Measurements from ENCODE around the gene LAIR1.

The LAIR1 gene

DNA sequence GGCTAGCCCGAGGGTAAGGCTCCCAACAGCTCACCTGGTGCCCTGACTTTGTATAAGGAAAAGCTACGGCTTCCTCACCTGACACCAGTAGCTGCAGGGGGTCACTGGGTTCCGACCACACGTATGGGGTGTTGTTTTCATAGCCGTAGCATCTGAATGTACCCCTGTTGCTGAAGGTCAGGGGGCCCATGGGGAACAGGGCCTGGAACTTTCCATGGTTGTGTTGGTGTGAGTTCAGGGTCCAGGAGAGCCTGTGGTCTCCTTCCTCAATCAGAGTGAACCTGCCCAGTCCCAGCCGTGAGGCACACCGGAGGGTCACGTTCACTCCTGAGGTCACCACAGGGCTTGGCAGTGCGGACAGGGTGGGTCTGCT lies 26.9 kb downstream of the LAIR1 start:
- no peak overlapping the region for H3K27ac ChIP-seq
- TF ChIP-seq, protein P1, sequence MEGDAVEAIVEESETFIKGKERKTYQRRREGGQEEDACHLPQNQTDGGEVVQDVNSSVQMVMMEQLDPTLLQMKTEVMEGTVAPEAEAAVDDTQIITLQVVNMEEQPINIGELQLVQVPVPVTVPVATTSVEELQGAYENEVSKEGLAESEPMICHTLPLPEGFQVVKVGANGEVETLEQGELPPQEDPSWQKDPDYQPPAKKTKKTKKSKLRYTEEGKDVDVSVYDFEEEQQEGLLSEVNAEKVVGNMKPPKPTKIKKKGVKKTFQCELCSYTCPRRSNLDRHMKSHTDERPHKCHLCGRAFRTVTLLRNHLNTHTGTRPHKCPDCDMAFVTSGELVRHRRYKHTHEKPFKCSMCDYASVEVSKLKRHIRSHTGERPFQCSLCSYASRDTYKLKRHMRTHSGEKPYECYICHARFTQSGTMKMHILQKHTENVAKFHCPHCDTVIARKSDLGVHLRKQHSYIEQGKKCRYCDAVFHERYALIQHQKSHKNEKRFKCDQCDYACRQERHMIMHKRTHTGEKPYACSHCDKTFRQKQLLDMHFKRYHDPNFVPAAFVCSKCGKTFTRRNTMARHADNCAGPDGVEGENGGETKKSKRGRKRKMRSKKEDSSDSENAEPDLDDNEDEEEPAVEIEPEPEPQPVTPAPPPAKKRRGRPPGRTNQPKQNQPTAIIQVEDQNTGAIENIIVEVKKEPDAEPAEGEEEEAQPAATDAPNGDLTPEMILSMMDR (conservative IDR thresholded peaks at IDR 0.05; ENCODE audit: low read depth, low read length): no peak
- no peaks in the 10 kb centered on the region for H3K4me1 ChIP-seq (ENCODE audit: low read depth, poor library complexity, severe bottlenecking)
- H3K4me3 ChIP-seq (IDR thresholded peaks at IDR 0.05; ENCODE audit: insufficient read depth, low read depth, low read length): no peak overlapping the region
- H3K9ac ChIP-seq: no peak overlapping the region
- no peak overlapping the region for H3K4me2 ChIP-seq
- H2AFZ ChIP-seq (ENCODE audit: low read depth): no peak overlapping the region
- H3K27me3 ChIP-seq (ENCODE audit: insufficient read depth, low read depth): peaks cover 14% of the 10 kb centered on the region; the same call in 1 of the 2 replicates
- H4K20me1 ChIP-seq (ENCODE audit: insufficient read depth): no peaks in the 10 kb centered on the region
- H3K36me3 ChIP-seq (ENCODE audit: insufficient read depth): no peaks in the 10 kb centered on the region
- no peaks in the 10 kb centered on the region for H3K79me2 ChIP-seq (ENCODE audit: insufficient read depth, low read depth)

DNA sequence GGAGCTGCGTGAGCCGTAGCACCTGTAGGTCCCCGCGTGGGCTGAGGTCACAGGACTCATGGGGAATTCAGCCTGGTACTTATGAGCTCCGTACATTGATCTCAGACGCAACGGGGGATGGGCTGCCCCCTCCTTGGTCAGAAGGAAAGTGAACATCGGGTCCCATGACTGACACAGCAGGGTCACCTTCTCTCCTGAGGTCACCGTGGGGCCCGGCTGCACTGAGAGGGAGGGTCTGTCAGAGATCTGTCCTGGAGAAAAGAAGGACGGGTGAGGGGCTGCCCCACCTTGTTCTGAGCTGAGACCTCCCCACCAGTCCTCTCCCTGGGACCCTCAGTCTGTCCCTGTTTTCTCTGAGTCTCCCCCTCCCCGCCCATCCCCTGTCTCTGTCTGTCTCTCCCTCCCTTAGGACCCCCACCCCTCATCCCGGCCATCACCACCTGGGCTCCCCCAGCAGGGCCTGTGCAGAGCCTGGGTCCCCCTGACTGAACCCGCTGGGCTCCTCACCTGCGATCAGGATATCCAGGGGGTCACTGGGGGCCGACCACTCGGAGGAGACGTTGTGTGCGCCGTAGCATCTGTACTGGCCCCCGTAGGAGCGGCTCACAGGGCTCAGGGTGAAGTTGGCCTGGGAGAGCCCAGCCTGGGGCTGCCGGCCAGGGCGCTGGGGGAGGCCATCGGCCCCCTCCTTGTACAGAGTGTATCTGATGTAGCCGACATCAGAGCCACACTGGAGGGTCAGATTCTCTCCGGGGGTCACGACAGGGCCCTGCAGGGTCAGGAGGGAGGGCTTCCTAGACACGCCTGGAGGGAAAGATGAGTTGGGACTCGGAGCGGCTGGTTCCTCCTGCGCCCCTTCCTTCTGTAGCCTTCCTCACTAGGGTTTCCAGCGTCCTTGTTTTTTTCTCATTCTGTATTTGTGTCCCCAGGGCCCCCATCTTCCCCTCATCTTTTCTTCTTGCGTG lies 27.6 kb downstream of the LAIR1 start:
- H3K9ac ChIP-seq: no peak overlapping the region
- TF ChIP-seq, protein P1 (conservative IDR thresholded peaks at IDR 0.05; ENCODE audit: low read depth, low read length): no peak
- H3K36me3 ChIP-seq (ENCODE audit: insufficient read depth): no peaks in the 10 kb centered on the region
- no peaks in the 10 kb centered on the region for H3K4me1 ChIP-seq (ENCODE audit: low read depth, poor library complexity, severe bottlenecking)
- no peaks in the 10 kb centered on the region for H4K20me1 ChIP-seq (ENCODE audit: insufficient read depth)
- H3K79me2 ChIP-seq (ENCODE audit: insufficient read depth, low read depth): no peaks in the 10 kb centered on the region
- H3K4me2 ChIP-seq: no peak overlapping the region
- no peak overlapping the region for H2AFZ ChIP-seq (ENCODE audit: low read depth)
- no peak overlapping the region for H3K4me3 ChIP-seq (IDR thresholded peaks at IDR 0.05; ENCODE audit: insufficient read depth, low read depth, low read length)
- H3K27ac ChIP-seq: no peak overlapping the region
- H3K27me3 ChIP-seq (ENCODE audit: insufficient read depth, low read depth): peaks cover 10% of the 10 kb centered on the region; the same call in 1 of the 2 replicates

- Histone ChIP-seq H3K79me2 (ENCODE audit: insufficient read depth, low read depth) (no peaks in the 10 kb centered on the region), H4K20me1 (ENCODE audit: insufficient read depth) (no peaks in the 10 kb centered on the region), H2AFZ (ENCODE audit: low read depth) (no peak overlapping the region), H3K9ac (no peak overlapping the region), H3K4me3 (IDR thresholded peaks at IDR 0.05; ENCODE audit: insufficient read depth, low read depth, low read length) (no peak overlapping the region), H3K4me1 (ENCODE audit: low read depth, poor library complexity, severe bottlenecking) (no peaks in the 10 kb centered on the region), H3K27me3 (ENCODE audit: insufficient read depth, low read depth) (peaks cover 8% of the 10 kb centered on the region; the same call in 1 of the 2 replicates), H3K36me3 (ENCODE audit: insufficient read depth) (no peaks in the 10 kb centered on the region), H3K27ac (no peak overlapping the region), H3K4me2 (no peak overlapping the region)
- TF ChIP-seq, protein P1 (conservative IDR thresholded peaks at IDR 0.05; ENCODE audit: low read depth, low read length): no peak
Observed at GRCh38 chr19:54335979-54336892, 28.5 kb downstream of the LAIR1 start.

GRCh38 chr19:54335164-54335563 lies 29.6 kb downstream of the LAIR1 start:
- no peak overlapping the region for H3K9ac ChIP-seq
- H3K4me2 ChIP-seq: no peak overlapping the region
- no peaks in the 10 kb centered on the region for H3K4me1 ChIP-seq (ENCODE audit: low read depth, poor library complexity, severe bottlenecking)
- TF ChIP-seq, protein P1 (conservative IDR thresholded peaks at IDR 0.05; ENCODE audit: low read depth, low read length): no peak
- peaks cover 8% of the 10 kb centered on the region; the same call in 1 of the 2 replicates for H3K27me3 ChIP-seq (ENCODE audit: insufficient read depth, low read depth)
- no peaks in the 10 kb centered on the region for H4K20me1 ChIP-seq (ENCODE audit: insufficient read depth)
- H3K27ac ChIP-seq: no peak overlapping the region
- no peak overlapping the region for H3K4me3 ChIP-seq (IDR thresholded peaks at IDR 0.05; ENCODE audit: insufficient read depth, low read depth, low read length)
- no peaks in the 10 kb centered on the region for H3K36me3 ChIP-seq (ENCODE audit: insufficient read depth)
- H3K79me2 ChIP-seq (ENCODE audit: insufficient read depth, low read depth): no peaks in the 10 kb centered on the region
- no peak overlapping the region for H2AFZ ChIP-seq (ENCODE audit: low read depth)

Data from KMS-11 (cell line).